Measurements from ENCODE around the gene INPP5A.

INPP5A gene

GRCh38 chr10:132636358-132636757 lies 98.8 kb downstream of the INPP5A start:
- H3K4me3 ChIP-seq (ENCODE audit: low read depth, low read length): no peak overlapping the region
- H3K36me3 ChIP-seq (replicated peaks): no peaks in the 10 kb centered on the region
- no peak for DNase-seq
- no peak for TF ChIP-seq CTCF (IDR thresholded peaks at IDR 0.05; ENCODE audit: low read depth, low read length, missing control alignments)
- in situ Hi-C loops (cut with HindIII; ENCODE audit: low pct_ligation_motif_present, low sequenced_read_pairs): no loop called here
- H3K27ac ChIP-seq: no peak overlapping the region
- no peaks in the 10 kb centered on the region for H3K27me3 ChIP-seq (replicated peaks)

GRCh38 chr10:132637477-132638129 lies 100.0 kb downstream of the INPP5A start:
- in situ Hi-C loops (cut with HindIII; ENCODE audit: low pct_ligation_motif_present, low sequenced_read_pairs): no loop called here
- peak; percentile 77 for TF ChIP-seq CTCF (IDR thresholded peaks at IDR 0.05; ENCODE audit: low read depth, low read length, missing control alignments)
- no peak overlapping the region for H3K27ac ChIP-seq
- no peaks in the 10 kb centered on the region for H3K27me3 ChIP-seq (replicated peaks)
- H3K4me3 ChIP-seq (ENCODE audit: low read depth, low read length): no peak overlapping the region
- peak; percentile 47 for DNase-seq
- no peaks in the 10 kb centered on the region for H3K36me3 ChIP-seq (replicated peaks)

GRCh38 chr10:132638130-132638515 lies 100.5 kb downstream of the INPP5A start:
- no peak overlapping the region for H3K4me3 ChIP-seq (ENCODE audit: low read depth, low read length)

GRCh38 chr10:132639470-132639869 lies 101.9 kb downstream of the INPP5A start:
- in situ Hi-C loops (cut with HindIII; ENCODE audit: low pct_ligation_motif_present, low sequenced_read_pairs): no loop called here
- Histone ChIP-seq H3K4me3 (ENCODE audit: low read depth, low read length) (no peak overlapping the region), H3K27me3 (replicated peaks) (no peaks in the 10 kb centered on the region), H3K27ac (no peak overlapping the region), H3K36me3 (replicated peaks) (no peaks in the 10 kb centered on the region)
- no peak for DNase-seq
- TF ChIP-seq CTCF (IDR thresholded peaks at IDR 0.05; ENCODE audit: low read depth, low read length, missing control alignments): no peak

More at GRCh38 chr10:132638130-132638515, 100.5 kb downstream of the INPP5A start:
- no peaks in the 10 kb centered on the region for H3K36me3 ChIP-seq (replicated peaks)
- H3K27ac ChIP-seq: no peak overlapping the region
- no peak for TF ChIP-seq CTCF (IDR thresholded peaks at IDR 0.05; ENCODE audit: low read depth, low read length, missing control alignments)
- H3K27me3 ChIP-seq (replicated peaks): no peaks in the 10 kb centered on the region
- in situ Hi-C loops (cut with HindIII; ENCODE audit: low pct_ligation_motif_present, low sequenced_read_pairs): no loop called here
- no peak for DNase-seq

GRCh38 chr10:132640326-132641125 lies 102.9 kb downstream of the INPP5A start:
- Histone ChIP-seq H3K4me3 (ENCODE audit: low read depth, low read length) (no peak overlapping the region), H3K27me3 (replicated peaks) (no peaks in the 10 kb centered on the region), H3K27ac (no peak overlapping the region), H3K36me3 (replicated peaks) (no peaks in the 10 kb centered on the region)
- DNase-seq: no peak
- TF ChIP-seq CTCF (IDR thresholded peaks at IDR 0.05; ENCODE audit: low read depth, low read length, missing control alignments): no peak
- in situ Hi-C loops (cut with HindIII; ENCODE audit: low pct_ligation_motif_present, low sequenced_read_pairs): no loop called here
